Left lobe of liver (tissue), 2 donors: Measurements from ENCODE around the gene PSMD12. TPM values are rescaled to one million over a fixed set of nuclear protein-coding genes. Genes with fewer than 3 reads are reported as not detected.
"Not testable (repeated sequence)": the region's sequence is repeated elsewhere in the genome, so short reads cannot be mapped to it uniquely, and the experiment has no call there.

Source experiments
- ATAC-seq: fragments of 200-7000 bp; cut with Tn5 transposase; one replicate; pipeline ENCODE4 v1.9.1; 2020; ENCODE audit warnings: mild to moderate bottlenecking, moderate library complexity
- DNase-seq: peaks from one replicate; pipeline ENCODE4 v3.0.0-alpha.2; 2020; ENCODE audit warnings: low spot score
- total RNA-seq: library from RNA; stranded (reverse); gene quantifications from one replicate; pipeline ENCODE4 v1.2.1, GENCODE V29; 2021
- donor health status: DM: no; HTN: no; CAD: no; lungs with moderate emphysema.
- donor health status: DM: no; HTN: yes; CAD: no.

Gene PSMD12
- total RNA-seq, 1 donor from 2014 or later = 28.1 TPM

DNA sequence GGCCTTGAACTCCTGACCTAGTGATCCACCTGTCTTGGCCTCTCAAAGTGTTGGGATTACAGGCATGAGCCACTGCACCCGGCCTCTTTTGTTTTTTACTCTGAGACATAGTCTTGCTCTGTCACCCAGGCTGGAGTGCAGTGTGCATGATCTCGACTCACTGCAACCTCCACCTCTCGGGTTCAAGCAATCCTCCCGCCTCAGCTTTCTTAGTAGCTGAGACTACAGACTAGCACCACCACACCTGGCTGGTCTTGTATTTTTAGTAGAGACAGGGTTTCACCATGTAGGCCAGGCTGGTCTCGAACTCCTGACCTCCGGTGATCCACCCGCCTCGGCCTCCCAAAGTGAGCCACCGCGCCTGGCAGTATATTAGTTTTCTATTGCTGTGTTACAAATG, 22.2 kb upstream of the PSMD12 start:
- ATAC-seq = not testable (repeated sequence)

GRCh38 chr17:67386965-67387551, 20.7 kb upstream of the PSMD12 start:
- DNase-seq = no peak

More for the DNA sequence above, 22.2 kb upstream of the PSMD12 start:
- not testable (repeated sequence) for DNase-seq

DNA sequence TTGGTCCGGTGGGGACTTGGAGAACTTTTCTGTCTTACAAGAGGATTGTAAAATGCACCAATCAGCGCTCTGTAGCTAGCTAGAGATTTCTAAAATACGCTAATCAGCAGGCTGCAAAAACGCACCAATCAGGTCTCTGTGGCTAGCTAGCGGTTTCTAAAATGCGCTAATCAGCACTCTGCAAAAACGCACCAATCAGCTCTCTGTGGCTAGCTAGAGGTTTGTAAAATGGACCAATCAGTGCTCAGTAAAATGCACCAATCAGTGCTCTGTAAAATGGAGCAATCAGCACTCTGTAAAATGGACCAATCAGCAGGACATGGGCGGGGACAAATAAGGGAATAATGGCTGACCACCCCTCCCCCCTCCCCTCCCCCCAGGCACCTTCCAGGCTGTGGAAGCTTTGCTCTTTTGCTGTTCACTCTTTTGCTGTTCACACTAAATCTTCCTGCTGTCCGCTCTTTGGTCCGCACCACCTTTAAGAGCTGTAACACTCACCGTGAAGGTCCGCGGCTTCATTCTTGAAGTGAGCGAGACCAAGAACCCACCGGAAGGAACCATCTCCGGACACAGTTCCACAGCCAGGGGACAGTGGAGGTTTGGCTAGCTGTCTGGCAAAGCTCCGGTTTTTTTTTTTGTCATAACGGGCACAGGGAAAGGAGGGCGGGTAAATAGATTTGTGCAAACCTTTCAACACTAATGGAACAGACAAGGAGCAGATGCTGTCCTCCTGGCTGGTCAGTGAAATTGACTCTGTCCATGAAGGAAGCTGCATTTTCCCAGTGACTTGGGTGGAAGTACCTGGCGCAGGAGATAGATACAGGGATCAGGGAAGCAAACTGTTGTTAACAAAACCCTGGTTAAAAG, 19.0 kb upstream of the PSMD12 start:
- peak; percentile 63 for ATAC-seq

More at GRCh38 chr17:67386965-67387551, 20.7 kb upstream of the PSMD12 start:
- ATAC-seq = peak; percentile 29

GRCh38 chr17:67381929-67382257, 15.5 kb upstream of the PSMD12 start:
- DNase-seq (no peak), ATAC-seq (peak; percentile 9)

More for the DNA sequence above, 19.0 kb upstream of the PSMD12 start:
- peak; percentile 58 for DNase-seq

DNA sequence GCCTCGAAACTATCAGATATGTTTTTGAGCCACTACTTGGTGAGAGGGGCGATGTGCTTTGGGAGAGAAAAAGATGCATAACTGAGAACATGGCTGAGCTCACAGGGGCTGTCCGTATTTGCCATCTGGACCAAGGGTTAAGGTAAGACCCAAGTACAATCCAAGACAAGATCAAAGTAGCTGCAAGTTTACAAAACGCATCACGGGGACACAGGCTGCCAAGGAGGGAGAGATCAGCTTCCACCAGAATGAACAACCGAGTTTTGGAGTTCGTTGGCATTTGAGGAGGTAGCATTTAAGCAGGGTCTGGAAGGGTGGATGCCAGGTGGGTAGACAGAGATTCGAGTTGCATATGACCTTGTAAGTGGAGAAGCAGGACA, 12.9 kb upstream of the PSMD12 start:
- DNase-seq (no peak), ATAC-seq (no peak)

DNA sequence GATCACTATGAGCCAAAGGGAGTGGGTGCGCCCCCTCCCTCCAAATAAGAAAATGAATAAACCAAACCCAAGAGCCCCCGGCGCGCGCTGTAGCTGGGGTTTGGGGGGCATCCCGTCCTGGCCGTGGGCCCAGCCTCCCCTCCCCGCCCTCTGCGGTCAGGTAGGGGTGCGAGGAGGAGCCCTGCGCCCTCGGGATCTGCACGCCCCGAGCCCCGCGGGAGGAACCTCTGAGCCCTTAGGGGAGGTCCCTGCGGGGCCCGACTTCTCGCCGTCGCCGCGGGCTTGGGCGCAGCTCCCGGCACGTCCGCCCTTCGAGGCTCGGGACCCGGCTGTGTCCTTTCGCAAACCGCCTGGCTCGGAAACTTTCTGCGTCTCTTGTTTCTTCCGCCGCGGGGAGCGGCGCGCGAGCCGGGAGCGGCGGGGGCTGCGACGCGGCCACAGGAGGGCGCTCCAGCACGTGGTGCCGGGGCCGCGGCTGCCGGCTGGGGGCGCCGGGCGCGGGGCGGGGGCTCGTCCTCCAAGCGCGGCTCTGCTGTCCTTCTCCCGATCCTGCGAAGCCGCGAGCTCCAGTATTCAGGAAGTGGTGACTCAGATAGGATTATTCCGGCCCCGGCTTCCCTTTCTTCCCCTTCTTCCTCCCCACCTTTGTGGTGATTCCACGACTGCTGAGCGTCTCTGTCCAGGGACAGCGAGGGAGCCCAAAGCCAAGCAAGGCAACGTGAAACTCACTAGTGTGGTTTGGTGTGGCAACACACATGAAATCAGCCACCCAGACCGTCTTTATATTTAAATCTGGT, 12.3 kb upstream of the PSMD12 start:
- ATAC-seq = peak; percentile 69
- DNase-seq = peak; percentile 87

- DNase-seq (peak; percentile 71), ATAC-seq (peak; percentile 35)
Observed at GRCh38 chr17:67377488-67378453, 11.4 kb upstream of the PSMD12 start.

DNA sequence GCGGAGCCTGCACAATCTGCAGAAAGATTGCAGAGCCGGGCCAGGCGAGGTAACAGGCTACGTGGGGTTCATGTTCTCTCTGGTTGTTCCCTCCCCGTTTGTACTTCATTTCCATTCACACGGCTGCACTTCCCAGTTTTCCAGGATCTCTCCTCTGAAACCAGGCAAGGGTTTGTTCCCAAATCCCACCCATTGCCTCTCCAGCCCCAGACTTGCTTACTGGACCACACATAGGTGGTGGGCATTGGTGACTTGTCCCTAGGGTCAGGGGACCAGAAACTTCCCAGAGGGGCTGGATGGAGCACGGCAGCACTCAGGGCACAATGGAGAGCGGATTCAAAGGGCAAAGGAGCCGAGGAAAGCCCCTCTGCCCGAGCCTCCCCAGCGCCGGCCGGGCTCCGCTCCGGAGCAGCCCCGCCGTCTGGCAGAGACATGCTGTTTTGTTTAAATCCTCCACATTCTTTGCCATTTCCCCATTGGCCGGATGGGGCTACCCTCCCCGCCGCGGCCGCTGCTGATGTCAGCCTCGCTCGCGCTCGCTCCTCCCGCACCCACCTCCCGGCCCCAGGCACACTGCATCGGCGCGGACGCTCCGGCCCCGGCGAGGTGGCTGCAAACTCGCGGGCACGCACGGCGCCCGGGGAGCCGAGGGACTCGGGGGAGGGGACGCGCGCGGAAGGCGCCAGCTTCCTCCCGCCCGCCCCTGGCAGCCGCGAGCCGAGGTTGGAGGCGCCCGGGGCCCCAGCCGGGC, 10.5 kb upstream of the PSMD12 start, which contains the start of gene PITPNC1:
TSS of gene PITPNC1 (plus strand) at position 545 of the 751 bp plus-strand sequence.
- peak; percentile 77 for ATAC-seq
- peak; percentile 93 for DNase-seq

DNA sequence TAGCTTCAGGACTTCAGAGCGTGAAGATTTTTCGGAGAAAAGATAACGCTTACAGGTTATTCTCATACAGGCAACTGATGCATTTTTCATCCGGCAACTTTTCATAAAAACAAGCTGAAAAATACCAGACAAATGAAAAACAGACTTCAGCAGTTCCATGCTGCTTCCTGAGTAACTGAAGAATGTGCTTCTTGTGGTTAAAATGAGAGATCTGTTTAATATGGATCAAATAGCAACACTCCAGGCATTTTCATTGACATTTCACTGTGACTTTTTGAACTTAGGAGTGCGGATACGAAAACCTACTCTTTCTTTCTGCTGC, 10.0 kb upstream of the PSMD12 start:
- ATAC-seq (no peak), DNase-seq (no peak)

DNA sequence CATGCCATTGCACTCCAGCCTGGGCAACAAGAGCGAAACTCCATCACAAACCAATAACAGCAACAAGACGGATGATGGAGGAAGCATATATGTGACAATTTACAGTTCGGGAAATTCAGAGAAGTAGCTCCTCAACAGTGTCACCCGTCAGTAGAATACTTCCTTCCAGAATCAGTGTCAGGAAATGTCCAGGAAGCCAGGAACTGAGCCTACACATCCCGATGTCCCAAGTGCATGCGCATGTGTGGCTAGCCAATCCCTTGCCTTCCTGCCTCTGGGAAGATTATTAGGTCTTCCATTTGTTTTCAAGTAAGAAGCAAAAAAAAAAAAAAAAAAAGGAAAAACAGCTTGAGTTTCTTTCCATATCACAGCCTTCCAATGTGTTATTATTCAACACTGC, 9.3 kb upstream of the PSMD12 start:
- DNase-seq = no peak
- no peak for ATAC-seq

DNA sequence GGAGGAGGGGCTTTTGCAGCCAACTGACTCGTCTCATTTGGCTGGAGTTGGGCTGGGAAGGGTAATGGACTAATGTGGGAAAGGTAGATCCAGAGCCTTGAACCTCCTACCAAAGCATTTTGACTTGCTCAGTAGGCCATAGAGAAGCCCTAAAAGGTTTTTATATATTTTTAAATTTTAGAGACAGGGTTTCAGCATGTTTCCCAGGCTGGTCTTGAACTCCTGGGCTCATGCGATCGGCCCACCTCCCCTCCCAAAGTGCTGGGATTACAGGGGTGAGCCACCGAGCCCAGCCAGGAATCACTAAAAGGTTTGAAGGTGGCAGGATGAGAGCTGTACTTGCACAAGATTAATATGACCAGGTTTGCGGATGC, 8.7 kb upstream of the PSMD12 start:
- no peak for ATAC-seq
- DNase-seq = no peak

DNA sequence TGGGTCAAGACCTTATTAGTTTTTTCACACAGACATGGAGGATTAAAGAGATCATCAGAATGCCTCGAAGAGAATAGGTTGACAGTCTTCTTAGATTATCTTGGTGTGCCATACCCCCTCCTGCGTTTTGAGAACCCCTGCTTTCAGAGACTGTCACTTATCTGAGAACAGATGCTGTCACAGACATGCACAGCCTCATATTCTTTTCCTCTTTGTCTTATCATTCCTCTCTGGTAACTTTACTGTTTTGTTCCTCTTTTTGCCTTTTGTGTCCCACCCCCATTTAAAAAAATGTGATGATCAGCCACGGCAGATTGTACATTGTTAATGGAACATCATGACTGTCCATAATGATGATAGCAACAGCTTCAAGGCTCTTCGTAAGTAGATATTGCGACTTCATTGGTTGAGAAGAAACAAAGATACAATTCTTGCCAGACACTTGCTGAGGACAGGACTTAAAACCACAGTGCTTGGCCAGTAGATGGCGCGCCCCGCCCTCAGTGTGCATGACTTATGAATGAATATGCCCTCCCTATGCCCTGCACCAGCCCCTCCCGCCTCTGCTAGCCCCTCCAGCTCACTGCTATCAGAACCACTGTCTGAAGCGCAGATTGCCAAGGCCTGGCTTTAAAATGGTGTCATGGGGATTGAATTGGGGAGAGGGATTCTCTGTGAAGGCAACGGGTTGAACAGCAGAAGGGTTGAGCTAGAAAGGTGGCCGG, 8.1 kb upstream of the PSMD12 start:
- peak; percentile 82 for DNase-seq
- ATAC-seq = peak; percentile 35

- no peak for ATAC-seq
- DNase-seq = no peak
Observed at GRCh38 chr17:67372751-67373150, 6.4 kb upstream of the PSMD12 start.

DNA sequence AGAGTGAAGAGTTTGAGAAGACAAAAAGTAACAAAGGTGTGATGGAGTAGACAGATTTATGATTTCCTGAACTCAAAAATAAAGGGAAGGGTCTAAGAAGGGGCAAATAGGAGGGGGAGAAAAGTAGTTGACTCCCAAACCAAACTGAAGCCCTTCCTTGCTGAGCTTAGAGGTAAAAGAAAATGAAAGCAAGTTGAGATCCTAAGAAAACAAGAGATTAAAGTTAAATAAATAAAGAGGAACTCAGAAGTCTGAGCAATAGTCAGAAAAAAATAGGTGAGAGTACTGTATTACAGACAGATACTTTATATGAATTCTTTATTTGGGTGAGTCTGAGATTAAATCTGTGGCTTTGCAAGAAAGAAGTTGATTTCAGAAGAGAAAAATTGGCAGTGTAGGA, 3.3 kb upstream of the PSMD12 start:
- no peak for DNase-seq
- no peak for ATAC-seq

GRCh38 chr17:67365738-67366192, 612 bp downstream of the PSMD12 start:
- ATAC-seq (peak; percentile 51), DNase-seq (no peak)

GRCh38 chr17:67364847-67365737, 1.3 kb downstream of the PSMD12 start:
- peak; percentile 56 for ATAC-seq
- peak; percentile 89 for DNase-seq

DNA sequence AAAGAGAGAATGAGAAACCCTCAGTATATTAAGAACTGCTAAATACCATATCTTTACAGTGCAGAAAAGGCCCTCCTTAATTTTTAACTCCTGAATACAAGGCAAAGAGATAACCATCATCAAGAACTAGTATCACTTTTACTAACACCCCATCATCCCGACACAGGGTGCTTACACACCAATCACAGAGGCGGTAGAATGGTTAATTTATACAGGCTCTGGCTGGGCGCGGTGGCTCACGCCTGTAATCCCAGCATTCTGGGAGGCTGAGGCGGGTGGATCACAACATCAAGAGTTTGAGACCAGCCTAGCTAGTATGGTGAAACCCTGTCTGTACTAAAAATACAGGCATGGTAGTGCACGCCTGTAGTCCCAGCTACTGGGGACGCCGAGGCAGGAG, 4.2 kb downstream of the PSMD12 start:
- ATAC-seq = no peak
- no peak for DNase-seq

DNA sequence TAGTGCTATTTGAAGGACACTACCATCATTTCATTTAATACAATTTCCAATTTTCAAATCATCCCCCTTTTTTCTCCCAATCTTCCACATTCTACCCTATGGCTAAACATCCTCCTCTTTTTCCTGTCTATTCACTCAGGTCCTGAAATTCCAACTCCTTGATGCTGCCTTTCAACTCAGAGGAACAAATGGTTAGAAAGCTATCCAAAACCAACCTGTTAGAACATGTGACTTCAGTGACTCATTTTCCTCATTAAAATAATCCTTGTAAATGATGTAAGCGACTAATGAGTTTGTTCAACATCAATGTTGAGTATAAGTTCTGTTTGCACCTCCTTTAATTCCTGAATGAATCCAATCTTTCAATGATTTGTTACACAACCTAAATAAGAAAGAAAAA, 5.5 kb downstream of the PSMD12 start:
- ATAC-seq = no peak

More for the DNA sequence above, 5.5 kb downstream of the PSMD12 start:
- DNase-seq = no peak
